OCI-LY7 (cell line): ENCODE data around the gene XKR7. TPM values are rescaled to one million over a fixed set of nuclear protein-coding genes. Genes with fewer than 3 reads are reported as not detected.

Experiments used
- BruUV-seq: library from RNA; stranded (reverse); fragments of 400-500 nt; replicated peaks from 2 replicates; lab custom pipeline; 2021; lab: Mats Ljungman, UMichigan
- CTCF ChIA-PET: fragments of 300-600 bp; sonication (Branson Sonifier 250); formaldehyde crosslinking; loops from one replicate; lab custom pipeline; 2022; ENCODE audit warnings: antibody characterized with exemption; ENCODE audit not compliant: unreplicated experiment; lab: Charles Lee
- POLR2A ChIA-PET: fragments of 300-600 bp; sonication (Branson Sonifier 250); formaldehyde crosslinking; loops from one replicate; lab custom pipeline; 2022; ENCODE audit warnings: antibody characterized with exemption; lab: Charles Lee
- DNase-seq: peaks from one replicate; pipeline ENCODE4 v3.0.0-alpha.2; 2015; ENCODE audit warnings: low spot score
- H2AFZ ChIP-seq: fragments of 200-600 bp; sonication (generic), shearing (Covaris generic); 2 replicates; pipeline ENCODE4 v1.6.1; 2014; ENCODE audit warnings: mild to moderate bottlenecking, antibody characterized with exemption, low read length, moderate library complexity
- H3K27ac ChIP-seq: fragments of 200-600 bp; sonication (generic); 2 replicates; pipeline ENCODE4 v1.5.1; 2014; ENCODE audit warnings: mixed run types, low read depth, mild to moderate bottlenecking, moderate library complexity, low read length, inconsistent platforms; ENCODE audit not compliant: poor library complexity, severe bottlenecking
- H3K36me3 ChIP-seq: fragments of 200-600 bp; sonication (generic); 2 replicates; pipeline ENCODE4 v1.6.1; 2014; ENCODE audit warnings: mild to moderate bottlenecking, antibody characterized with exemption, low read length, moderate library complexity, mixed read lengths; ENCODE audit not compliant: insufficient read depth
- H3K4me1 ChIP-seq: fragments of 200-600 bp; sonication (generic); 2 replicates; pipeline ENCODE4 v1.5.1; 2014; ENCODE audit warnings: mild to moderate bottlenecking, low read length; ENCODE audit not compliant: insufficient read depth, poor library complexity, severe bottlenecking
- H3K4me2 ChIP-seq: fragments of 200-600 bp; sonication (generic); 2 replicates; pipeline ENCODE4 v1.6.1; 2014; ENCODE audit warnings: mild to moderate bottlenecking, low read length
- H3K4me3 ChIP-seq: fragments of 200-600 bp; sonication (generic); 2 replicates; pipeline ENCODE4 v1.5.1; 2014; ENCODE audit warnings: mild to moderate bottlenecking, low read depth, low read length; ENCODE audit not compliant: poor library complexity, severe bottlenecking
- H3K79me2 ChIP-seq: fragments of 200-600 bp; sonication (generic); 2 replicates; pipeline ENCODE4 v1.6.1; 2016; ENCODE audit warnings: low read depth, mild to moderate bottlenecking, low read length, moderate library complexity, mixed read lengths; ENCODE audit not compliant: insufficient read depth
- H3K9me2 ChIP-seq: fragments of 200-600 bp; sonication (generic); 2 replicates; pipeline ENCODE4 v1.6.1; 2016; ENCODE audit warnings: mild to moderate bottlenecking, low read length, mixed read lengths; ENCODE audit not compliant: insufficient read depth
- H3K9me3 ChIP-seq: fragments of 200-600 bp; sonication (generic); 2 replicates; pipeline ENCODE4 v1.6.1; 2014; ENCODE audit warnings: mild to moderate bottlenecking, mixed run types, low read length, mixed read lengths
- H4K20me1 ChIP-seq: fragments of 200-600 bp; sonication (generic); 2 replicates; pipeline ENCODE4 v1.6.1; 2014; ENCODE audit warnings: mild to moderate bottlenecking, antibody characterized with exemption, low read length, moderate library complexity, mixed read lengths; ENCODE audit not compliant: insufficient read depth
- EZH2phosphoT487 ChIP-seq: fragments of 200-600 bp; sonication (generic); IDR thresholded peaks from 2 replicates; pipeline ENCODE4 v1.6.1; 2018; ENCODE audit warnings: low read depth, borderline replicate concordance, mild to moderate bottlenecking, mixed run types, antibody characterized with exemption, low read length, moderate library complexity, mixed read lengths
- intact Hi-C: fragments of 100-400 bp; cut with micrococcal nuclease; formaldehyde crosslinking; loops from one replicate; pipeline ENCODE4 v1.10.0; 2022; ENCODE audit not compliant: unreplicated experiment
- total RNA-seq, 2 experiments: library from RNA; depleted of rRNA in 1 of 2; stranded (reverse); fragments of >200 nt in 1 of 2; shearing (Covaris generic) in 1 of 2; gene quantifications; 2 replicates each; pipeline ENCODE4 v1.2.3, GENCODE V29; 2014 to 2022
- TF ChIP-seq, protein P1 (sequence below): fragments of 200-600 bp; sonication (generic); conservative IDR thresholded peaks from 2 replicates; pipeline ENCODE4 v1.5.1; 2014; ENCODE audit warnings: mild to moderate bottlenecking, antibody characterized with exemption, low read length, moderate library complexity, mixed read lengths

The XKR7 gene
- total RNA-seq, 2 experiments from 2014 or later, result not detected

DNA sequence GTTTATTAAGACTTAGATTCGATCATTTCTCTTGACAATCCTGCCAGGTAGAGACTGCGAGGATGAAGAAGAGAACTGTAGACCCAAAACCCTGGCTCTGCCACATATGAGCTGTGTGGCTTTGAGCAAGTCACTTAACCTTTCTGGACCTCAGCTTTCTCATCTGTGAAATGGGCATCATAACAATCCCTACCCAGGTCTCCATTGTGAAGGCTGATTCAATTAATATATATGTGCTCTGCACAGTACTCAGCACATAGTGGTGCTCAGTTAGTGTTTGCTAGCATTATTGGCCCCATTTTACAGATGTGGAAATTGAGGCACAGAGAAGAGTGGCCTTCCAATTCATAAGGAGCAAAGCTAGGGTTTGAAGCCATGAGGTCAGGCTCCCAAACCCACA lies 7.9 kb downstream of the XKR7 start:
- no peaks in the 10 kb centered on the region for H3K9me2 ChIP-seq
- ChIA-PET CTCF (no interaction called here), POLR2A (interaction anchor here (1.2 kb wide), 1 partner anchor 9 kb away, joined by 4 read pairs; no protein-coding TSS in a partner anchor)
- H3K79me2 ChIP-seq, result no peaks in the 10 kb centered on the region
- H3K9me3 ChIP-seq, result no peaks in the 10 kb centered on the region
- no peak for DNase-seq
- no peak overlapping the region for H2AFZ ChIP-seq
- intact Hi-C loops, result no loop called here
- TF ChIP-seq, protein P1, sequence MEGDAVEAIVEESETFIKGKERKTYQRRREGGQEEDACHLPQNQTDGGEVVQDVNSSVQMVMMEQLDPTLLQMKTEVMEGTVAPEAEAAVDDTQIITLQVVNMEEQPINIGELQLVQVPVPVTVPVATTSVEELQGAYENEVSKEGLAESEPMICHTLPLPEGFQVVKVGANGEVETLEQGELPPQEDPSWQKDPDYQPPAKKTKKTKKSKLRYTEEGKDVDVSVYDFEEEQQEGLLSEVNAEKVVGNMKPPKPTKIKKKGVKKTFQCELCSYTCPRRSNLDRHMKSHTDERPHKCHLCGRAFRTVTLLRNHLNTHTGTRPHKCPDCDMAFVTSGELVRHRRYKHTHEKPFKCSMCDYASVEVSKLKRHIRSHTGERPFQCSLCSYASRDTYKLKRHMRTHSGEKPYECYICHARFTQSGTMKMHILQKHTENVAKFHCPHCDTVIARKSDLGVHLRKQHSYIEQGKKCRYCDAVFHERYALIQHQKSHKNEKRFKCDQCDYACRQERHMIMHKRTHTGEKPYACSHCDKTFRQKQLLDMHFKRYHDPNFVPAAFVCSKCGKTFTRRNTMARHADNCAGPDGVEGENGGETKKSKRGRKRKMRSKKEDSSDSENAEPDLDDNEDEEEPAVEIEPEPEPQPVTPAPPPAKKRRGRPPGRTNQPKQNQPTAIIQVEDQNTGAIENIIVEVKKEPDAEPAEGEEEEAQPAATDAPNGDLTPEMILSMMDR, result no peak
- no peak for TF ChIP-seq EZH2phosphoT487
- no peak overlapping the region for H3K4me2 ChIP-seq
- H3K4me1 ChIP-seq, result peaks cover 6% of the 10 kb centered on the region
- no TSS peak for BruUV-seq
- H3K36me3 ChIP-seq, result no peaks in the 10 kb centered on the region
- no peaks in the 10 kb centered on the region; the same call in 1 of the 2 replicates for H4K20me1 ChIP-seq
- H3K4me3 ChIP-seq, result no peak overlapping the region
- no peak overlapping the region for H3K27ac ChIP-seq

DNA sequence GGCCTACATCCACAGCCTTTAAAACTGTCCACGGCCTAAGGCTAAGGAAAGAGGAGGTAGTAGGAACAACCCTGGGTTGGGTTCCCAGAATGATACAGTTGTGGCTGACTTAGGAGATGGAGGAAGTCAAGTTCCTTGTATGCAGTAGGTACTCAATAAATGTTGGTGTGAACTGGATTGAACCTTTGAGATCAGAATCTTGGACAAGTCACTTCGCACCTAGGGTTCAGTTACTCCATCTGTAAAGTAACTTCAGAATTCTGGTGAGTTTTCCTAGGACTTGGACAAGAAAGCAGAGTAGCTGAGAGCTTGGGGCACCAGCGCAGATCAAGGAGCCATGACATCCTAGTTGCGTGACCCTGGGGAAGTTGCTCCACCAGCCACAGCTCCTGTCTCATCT lies 9.1 kb downstream of the XKR7 start:
- intact Hi-C loops, result no loop called here
- Histone ChIP-seq H3K4me2 (no peak overlapping the region), H4K20me1 (no peaks in the 10 kb centered on the region), H3K79me2 (no peaks in the 10 kb centered on the region), H3K9me3 (no peaks in the 10 kb centered on the region), H3K27ac (no peak overlapping the region), H3K4me3 (no peak overlapping the region), H3K9me2 (no peaks in the 10 kb centered on the region), H2AFZ (no peak overlapping the region), H3K36me3 (no peaks in the 10 kb centered on the region), H3K4me1 (peaks cover 6% of the 10 kb centered on the region)
- CTCF ChIA-PET, result no interaction called here
- DNase-seq, result no peak
- no peak for TF ChIP-seq EZH2phosphoT487
- TF ChIP-seq, protein P1, result no peak
- POLR2A ChIA-PET, result no interaction called here
- no TSS peak for BruUV-seq

GRCh38 chr20:31979713-31980426 lies 11.9 kb downstream of the XKR7 start:
- no TSS peak for BruUV-seq
- H2AFZ ChIP-seq, result no peak overlapping the region
- CTCF ChIA-PET, result interaction anchor here (0.6 kb wide), 1 partner anchor 491 kb away, joined by 3 read pairs; no protein-coding TSS in a partner anchor

More at GRCh38 chr20:31979713-31980426, 11.9 kb downstream of the XKR7 start:
- TF ChIP-seq EZH2phosphoT487, result no peak
- TF ChIP-seq, protein P1, result no peak
- H3K36me3 ChIP-seq, result no peaks in the 10 kb centered on the region
- no peaks in the 10 kb centered on the region for H3K9me3 ChIP-seq
- no peaks in the 10 kb centered on the region for H3K79me2 ChIP-seq
- DNase-seq, result no peak
- H3K4me2 ChIP-seq, result no peak overlapping the region
- no peaks in the 10 kb centered on the region for H4K20me1 ChIP-seq
- H3K9me2 ChIP-seq, result no peaks in the 10 kb centered on the region
- no peaks in the 10 kb centered on the region for H3K4me1 ChIP-seq
- no peak overlapping the region for H3K27ac ChIP-seq
- POLR2A ChIA-PET, result interaction anchor here (0.6 kb wide), 1 partner anchor 67 kb away, joined by 3 read pairs; no protein-coding TSS in a partner anchor
- intact Hi-C loops, result no loop called here
- no peak overlapping the region for H3K4me3 ChIP-seq
